ENCODE results near the gene PCLO.

GRCh38 chr7:83155407-83155806 is 7.3 kb downstream of the PCLO start:
- TF ChIP-seq RXRA (IDR thresholded peaks at IDR 0.05; ENCODE audit: insufficient read depth, low read depth, low read length) (no peak), GTF2F1 (IDR thresholded peaks at IDR 0.05; ENCODE audit: borderline replicate concordance, low read depth, low read length) (no peak), CTCF (IDR thresholded peaks at IDR 0.05; ENCODE audit: control extremely low read depth in 1 of 3, insufficient read depth in 1 of 3, low read depth in 1 of 3, low read length in 3 of 3) (no peak), SP1 (IDR thresholded peaks at IDR 0.05; ENCODE audit: low read depth, low read length) (no peak), JUND (IDR thresholded peaks at IDR 0.05; ENCODE audit: low read length) (no peak), EP300 (IDR thresholded peaks at IDR 0.05; ENCODE audit: borderline replicate concordance in 1 of 2, low read depth in 2 of 2, low read length in 2 of 2) (no peak), KDM5A (IDR thresholded peaks at IDR 0.05; ENCODE audit: low read length) (no peak), POLR2AphosphoS5 (IDR thresholded peaks at IDR 0.05; ENCODE audit: low read depth, low read length) (no peak), BACH1 (IDR thresholded peaks at IDR 0.05; ENCODE audit: low read length) (no peak), RNF2 (IDR thresholded peaks at IDR 0.05; ENCODE audit: borderline replicate concordance, low read depth, low read length, missing control alignments, poor library complexity, severe bottlenecking) (no peak), FOSL1 (IDR thresholded peaks at IDR 0.05; ENCODE audit: insufficient read depth, low read depth, low read length) (no peak), TEAD4 (IDR thresholded peaks at IDR 0.05; ENCODE audit: low read depth, low read length) (no peak), JUN (IDR thresholded peaks at IDR 0.05; ENCODE audit: low read depth, low read length) (no peak)
